Right lobe of liver (tissue), 4 donors: ENCODE data around the gene PRR13.

Experiments used
- CTCF ChIP-seq, 4 donors: fragments of 200-600 bp in 3 of 4; fragments of 450-650 bp in 1 of 4; IDR thresholded peaks; one replicate each; pipeline versions ENCODE4 v1.5.1 to v1.8.0; 2016 to 2022; ENCODE audit warnings: antibody characterized with exemption in 4 of 4, mild to moderate bottlenecking in 2 of 4
- POLR2A ChIP-seq: fragments of 450-650 bp; IDR thresholded peaks from one replicate; pipeline ENCODE4 v1.6.1; 2017; ENCODE audit warnings: antibody characterized with exemption, mild to moderate bottlenecking
- donor health status: DM: no; HTN: no; CAD: no.
- donor health status: DM: no; HTN: no; CAD: no.
- donor health status: DM: no; HTN: yes; CAD: no.

GRCh38 chr12:53410951-53411350 is 30.6 kb upstream of the PRR13 start:
- TF ChIP-seq CTCF (IDR thresholded peaks at IDR 0.05), result no peak
- TF ChIP-seq POLR2A, result no peak
